ENCODE measurements around the gene NRCAM.
"Not testable (repeated sequence)": the region's sequence is repeated elsewhere in the genome, so short reads cannot be mapped to it uniquely, and the experiment has no call there.

The NRCAM gene

DNA sequence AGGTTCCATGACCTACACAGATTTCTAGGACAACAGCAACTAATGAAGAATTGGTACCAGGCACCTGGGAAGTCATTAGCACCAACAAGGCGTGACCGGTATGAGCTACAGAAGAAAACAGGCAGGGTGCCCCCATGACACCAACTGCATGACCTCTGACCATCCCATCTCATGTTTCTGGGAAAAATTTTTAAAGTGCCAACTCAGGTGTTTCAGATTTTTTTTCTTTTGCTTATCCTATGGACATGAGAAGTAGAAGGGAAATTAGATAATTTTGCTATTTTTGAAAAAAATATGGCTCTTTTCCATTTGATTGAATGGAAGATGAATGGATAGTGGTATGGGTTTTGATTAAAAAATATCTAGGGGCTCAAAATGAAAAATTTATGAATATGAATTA lies 154.8 kb downstream of the NRCAM start:
- DNase-seq = no peak

DNA sequence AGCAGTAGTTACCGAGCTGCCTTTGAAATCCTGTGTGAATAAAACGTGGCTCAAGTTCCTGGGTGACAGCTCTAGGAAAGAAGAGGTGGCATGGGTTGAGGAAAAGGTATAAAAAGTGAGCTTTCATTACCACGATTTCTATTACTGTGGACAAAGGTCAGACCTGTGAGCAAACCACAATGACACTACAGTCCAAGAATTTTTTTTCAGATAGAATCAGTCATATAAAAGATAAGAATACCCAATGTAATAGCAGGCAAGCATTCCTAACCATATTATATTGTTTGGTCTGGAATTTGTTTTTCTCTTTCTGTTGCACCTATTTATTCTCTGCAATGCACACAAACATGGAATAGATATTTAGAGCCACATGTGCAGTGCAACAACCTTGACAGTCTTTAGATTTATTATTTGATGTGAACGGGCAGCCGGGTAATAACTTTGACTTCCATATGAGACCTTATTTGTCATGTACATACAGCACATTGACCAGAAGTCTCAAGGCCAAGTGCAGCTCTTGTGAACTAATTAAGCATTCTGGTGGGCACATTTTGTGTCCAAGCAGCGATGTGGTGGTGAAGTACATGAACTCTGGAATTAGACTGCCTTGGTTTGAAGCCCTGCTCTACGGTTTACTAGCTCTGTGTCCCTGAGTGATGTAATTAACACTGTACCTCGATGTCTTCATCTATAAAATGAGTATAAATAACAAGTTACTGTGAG lies 156.8 kb downstream of the NRCAM start:
- DNase-seq = no peak

DNA sequence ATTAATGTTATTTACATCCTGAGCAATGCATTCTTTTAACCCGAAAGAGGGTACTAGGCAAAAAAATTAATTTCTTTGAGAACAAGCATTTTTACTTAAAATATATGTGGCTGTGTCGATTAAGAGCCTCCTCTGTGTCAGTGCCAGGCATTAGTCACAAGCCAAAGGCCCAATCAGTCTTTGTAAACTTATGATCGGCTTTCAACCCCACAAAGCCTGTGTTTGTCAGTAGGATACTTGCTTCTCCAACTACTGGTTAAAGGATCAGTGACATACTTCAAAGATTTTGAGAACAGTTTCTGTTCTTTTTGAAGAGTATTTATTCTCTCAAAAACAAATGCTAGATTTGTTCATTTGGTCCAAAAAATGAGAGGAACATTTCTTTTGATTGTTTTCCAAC lies 159.3 kb downstream of the NRCAM start:
- DNase-seq = no peak

DNA sequence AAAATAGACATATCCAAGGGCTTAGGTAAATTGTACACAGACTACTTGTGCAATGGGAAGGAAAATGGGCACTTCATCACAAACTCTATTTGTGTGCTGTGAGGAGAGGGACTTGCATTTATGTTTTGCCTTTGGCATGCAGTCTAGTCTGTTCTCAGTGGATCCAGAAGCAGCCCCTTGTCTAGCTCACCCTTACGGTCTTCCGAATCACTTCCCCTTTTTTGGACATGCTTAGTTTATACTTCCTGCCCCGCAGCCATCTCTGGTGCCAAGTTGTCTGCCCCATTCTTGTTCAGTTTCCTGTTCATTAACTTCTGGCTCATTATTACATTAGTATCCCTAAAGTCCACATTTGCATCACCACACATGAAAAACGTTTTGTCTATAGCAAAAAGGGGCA lies 161.6 kb downstream of the NRCAM start:
- no peak for DNase-seq

DNA sequence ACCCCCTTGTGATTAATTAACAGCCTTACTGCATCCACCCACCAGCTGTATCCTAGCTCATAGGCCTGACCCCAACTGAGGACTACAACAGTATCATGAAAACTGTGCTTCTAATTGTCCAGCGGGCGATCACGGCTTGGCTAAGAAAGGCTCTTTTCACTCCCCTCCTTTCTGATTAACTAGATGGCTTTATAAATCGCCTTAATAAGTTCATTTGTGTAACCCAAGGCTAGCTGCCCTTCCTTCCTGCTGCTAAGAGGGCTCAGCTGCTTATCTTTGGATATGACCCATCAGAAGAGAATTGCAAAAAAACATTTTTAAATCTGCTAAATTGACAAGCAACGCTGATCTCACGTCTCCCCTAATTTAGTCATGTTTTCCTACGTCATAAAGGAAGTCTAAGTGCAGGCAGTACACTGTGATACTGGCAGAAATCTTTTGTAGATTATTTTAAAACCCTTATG lies 163.1 kb downstream of the NRCAM start:
- DNase-seq = no peak

DNA sequence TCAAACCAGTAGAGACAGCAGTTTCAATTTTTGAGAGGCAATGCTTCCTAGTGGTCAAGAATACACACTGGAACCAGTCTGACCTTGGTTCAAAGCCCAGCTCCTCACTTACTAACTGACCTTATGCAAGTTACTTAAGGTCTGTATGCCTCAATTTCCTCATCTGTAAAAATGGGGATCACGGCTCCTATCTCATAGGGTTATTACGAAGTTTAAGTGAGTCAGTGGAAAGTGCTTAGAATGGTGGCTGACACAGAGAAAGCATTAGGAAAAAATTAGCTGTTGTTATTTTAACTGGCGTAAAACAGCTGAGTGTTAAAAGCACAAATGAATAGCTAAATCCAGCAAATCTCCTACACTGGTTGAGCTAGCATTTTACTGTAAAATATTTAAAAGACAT lies 163.7 kb downstream of the NRCAM start:
- DNase-seq = no peak

DNA sequence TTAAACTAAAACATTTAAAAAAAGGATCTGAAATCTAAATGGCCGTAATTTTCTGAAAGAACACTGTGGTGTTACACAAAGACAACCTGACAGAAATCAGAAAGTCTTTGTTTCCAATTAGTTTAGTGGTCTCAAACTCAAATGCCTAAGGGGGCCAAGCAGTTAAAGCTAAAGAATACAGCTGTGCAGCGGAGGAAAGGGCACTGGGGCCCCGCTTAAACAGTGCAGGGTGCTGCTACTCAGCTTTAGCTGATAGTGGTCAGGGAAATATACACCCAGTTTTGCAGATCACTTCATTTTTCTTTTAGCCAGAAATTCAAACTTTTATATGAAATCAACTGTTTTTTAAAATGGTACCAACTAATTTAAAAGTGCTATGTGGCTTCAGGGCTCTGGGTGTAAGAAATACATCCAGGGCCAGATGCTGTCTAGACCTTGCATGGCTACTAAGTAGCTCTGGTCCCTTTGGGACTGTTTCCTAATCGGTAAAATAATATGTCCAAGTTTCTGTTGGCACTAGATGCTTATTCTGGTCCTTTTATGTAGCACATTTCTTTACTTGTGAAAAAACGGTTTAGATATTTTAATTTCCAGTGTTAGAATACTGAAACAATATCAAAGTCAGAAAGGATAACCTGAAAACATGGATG lies 164.3 kb downstream of the NRCAM start:
- no peak for DNase-seq

DNA sequence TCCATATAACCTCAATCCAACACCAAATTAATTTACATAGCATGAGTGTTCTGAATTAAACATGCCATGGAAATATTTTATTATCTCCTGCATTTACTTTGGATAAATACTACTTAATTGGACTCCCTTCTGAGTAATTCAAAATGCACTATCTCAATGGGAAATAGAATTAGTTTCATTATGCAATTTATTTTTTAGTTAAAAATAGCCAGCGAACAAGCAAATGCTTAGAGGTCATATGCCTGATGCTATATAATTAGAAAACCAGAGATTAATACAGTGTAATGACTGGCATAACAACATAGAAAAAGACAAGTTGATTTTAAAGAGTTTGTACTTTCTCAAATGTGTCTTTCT lies 165.1 kb downstream of the NRCAM start:
- DNase-seq = no peak

DNA sequence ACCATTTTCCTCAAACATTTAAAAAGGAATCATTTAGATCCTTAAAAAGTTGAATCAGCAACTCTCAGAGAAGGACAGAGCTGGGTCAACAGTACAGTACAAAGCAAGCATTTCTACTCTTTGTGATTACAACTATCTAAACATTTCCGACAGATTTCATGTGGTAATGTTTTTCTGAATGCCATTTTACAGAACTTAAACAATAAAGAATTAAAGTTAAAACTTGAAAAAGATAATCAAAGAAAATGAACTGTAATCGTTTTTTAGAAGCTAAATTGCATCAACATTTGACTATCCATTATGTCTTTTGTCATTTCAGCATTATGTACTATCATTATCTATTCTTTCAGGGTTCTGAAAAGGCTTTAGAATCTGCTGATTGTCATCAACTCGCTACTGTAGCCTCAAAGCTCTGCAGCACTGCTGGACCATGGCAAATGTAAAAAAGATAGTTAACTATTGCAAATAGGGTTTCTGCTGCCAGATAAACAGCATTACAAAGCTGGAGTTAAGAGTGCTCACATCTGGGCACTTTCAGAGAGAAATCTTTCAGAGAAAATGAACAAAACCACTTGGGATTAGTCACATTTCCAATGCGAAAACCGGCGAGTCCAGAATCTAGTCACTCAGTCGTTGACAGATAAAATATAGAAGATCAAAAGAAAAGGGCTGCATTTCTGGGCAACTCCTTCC lies 165.6 kb downstream of the NRCAM start:
- no peak for DNase-seq

DNA sequence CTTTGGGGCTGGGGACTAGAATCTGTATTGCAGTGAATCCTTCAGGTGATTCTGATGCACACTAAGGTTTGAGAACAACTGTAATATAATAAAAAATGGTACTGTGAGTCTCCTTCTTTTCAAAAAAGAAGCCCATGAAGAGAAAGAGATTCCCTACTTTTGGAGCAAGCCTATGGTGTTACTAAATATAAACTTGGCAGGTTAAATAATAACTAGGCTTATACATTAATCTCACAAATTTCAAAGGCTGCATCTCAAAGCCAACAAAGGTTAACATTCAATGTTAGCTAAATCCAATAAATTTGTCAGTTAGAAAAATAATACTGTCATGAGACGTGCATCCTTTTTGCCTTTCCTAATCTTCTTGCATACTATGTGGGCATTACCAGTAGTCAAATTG lies 166.4 kb downstream of the NRCAM start:
- no peak for DNase-seq

DNA sequence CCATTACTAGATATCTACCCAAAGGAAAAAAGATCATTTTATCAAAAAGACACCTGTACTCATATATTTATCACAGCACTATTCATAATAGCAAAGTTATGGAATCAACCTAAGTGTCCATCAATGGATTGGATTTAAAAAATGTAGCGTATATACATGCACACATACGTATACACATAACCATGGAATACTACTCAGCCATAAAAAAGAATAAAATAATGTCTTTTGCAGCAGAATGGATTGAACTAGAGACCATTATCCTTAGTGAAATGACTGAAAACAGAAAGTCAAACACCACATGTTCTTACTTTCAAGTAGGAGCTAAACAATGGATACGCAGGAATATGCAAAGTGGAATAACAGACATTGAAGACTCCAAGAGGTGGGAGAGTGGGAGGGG lies 168.4 kb downstream of the NRCAM start:
- DNase-seq = no peak

DNA sequence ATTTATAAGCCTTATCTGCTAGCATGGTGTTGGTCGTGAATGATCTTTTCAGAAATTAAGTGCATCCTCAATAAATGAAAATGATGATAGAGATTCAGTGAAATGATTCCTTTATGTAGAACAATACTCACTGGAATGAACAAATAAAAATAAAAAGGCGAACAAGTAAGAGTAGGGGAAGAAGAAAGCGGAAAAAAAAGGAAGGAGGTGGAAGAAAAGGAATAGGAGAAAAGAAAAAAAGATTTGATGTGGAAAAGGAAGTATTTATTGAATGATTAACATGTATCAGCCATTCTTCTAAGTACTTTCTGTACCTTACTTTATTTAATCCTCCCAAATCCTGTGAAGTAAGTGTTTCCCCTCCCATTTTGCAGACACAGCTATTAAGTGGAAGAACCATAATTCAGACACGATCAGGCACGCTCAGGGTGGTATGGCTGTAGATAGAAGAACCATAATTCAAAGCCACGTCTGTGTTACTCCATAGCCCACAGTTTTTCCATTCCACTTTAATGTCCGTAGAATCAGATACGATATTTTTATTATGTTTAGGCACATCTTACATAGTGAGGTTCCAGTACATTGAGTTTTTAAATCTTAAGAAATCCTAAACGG lies 169.8 kb downstream of the NRCAM start:
- no peak for DNase-seq

DNA sequence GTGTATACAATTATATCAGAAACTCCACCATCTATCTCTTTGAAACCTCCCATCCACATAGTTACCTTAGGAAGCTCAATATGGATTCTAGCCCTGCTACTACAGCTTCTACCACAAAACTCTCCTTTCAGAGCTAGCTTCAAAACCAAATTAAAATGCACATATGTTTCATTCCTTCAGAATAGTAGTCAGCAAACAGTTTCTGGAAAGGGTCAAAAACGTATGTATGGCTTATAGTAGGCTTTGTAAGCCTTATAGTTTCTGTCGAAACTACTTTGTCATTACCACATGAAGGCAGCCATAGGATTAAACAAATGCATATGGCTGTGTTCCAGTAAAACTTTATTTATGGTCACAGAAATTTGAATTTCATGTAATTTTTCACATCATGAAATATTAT lies 170.5 kb downstream of the NRCAM start:
- DNase-seq = no peak

DNA sequence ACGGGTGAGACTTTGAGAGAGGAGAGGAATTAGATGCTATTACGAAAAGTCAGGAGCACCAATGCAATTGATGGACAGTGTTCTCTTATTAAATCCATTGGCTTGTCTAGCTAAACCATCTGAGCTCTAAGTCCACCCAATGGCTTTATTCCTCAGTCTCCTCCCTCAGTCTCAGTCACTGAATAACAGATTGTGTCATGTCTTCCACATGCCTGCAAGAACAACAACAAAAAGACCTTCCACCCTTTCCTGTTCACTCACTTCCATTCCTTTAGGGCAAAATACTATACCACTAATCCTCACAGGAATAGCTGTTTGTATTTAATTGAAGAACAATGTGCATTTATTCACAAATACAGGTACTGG lies 171.2 kb downstream of the NRCAM start:
- DNase-seq = no peak

DNA sequence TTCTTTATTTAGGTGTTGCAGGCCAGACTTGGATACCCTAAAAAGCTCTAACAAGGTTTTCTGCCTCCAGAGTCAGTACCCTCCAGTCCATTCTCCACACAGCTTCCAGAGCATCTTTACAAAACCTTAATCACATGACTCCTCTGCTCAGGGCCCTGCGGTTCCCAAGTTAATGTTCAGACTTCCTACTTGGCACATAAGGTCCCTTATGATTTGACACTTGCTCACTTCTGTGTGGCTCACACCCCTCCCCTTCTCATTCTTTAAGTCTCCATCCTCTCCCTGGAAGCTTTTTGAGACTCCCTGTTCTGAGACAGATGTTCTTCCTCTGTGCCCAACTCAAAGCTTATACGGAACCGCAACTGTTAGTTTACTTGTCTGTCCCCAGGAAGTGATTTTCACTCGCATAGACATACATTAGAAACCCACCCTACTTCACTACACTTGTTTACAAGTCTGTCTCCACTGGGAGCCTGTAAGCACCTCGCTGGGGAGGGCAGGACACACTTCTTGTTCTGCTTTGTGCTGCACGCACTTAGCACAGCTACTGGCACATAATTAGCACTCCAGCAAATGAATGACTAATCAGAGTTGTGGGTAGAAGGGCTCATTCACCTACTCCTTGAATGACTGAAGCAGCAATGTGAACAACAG lies 171.8 kb downstream of the NRCAM start:
- no peak for DNase-seq

DNA sequence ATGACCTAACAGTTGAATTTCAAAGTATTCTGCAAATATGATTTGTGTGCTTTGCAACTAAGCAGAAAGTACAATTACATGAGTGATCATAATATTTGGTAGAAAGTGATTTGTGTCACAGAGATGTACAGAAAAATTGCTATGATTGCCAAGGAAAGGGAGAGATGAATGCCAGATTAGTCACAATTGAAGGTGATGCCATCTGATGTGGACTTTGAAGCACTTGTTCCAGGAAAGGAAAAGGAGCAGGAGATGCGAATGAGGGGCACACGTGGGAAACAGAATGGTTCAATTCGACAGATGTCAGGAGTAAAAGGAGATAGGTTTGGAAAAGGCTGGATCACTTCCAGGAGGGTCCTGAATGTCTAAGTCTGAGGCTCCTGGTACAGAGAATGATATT lies 173.0 kb downstream of the NRCAM start:
- DNase-seq = no peak

DNA sequence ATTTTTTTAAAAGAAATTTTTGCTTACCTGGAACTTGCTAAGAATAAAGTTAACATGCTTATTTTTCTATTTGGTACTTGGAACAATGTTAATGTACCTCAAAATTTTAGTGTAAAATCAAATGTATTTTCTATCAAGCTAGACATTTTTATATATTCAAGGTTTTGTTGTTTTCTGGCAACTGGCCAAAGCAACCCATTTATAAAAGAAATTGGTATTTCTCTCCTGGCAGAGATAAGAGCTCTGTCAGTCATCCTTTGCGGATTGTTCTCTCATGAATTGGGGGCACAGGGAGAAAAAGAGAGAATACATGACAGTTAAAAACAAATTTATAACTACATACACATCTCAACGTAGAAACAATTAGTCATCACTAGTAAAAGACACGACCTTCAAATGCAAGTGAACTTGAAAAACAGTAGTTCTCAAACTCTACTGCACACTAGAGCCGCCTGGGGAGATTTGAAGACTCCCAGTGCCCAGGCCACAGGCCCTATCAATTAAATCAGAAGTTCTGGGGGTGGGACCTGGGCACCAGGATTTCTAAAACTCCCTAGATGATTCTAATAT lies 173.7 kb downstream of the NRCAM start:
- no peak for DNase-seq

DNA sequence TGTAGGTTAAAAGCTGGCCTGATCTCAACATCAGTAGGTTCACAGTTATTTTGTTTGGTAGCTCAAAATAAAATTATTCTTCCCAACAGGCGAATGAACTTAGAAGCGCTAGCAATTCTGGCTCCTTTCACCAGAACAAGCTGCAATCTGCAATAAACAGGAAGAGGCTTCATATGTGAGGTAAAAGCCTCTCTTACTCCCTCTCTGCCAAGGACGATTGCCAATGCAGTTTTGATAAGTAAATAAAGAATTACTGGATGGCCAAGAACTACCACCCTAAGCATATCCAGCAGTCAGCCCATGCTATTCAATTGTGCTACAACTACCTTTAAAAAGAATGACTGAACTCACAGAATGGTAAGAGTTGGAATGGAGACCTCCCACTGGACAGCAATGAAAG lies 176.1 kb downstream of the NRCAM start:
- DNase-seq = no peak

DNA sequence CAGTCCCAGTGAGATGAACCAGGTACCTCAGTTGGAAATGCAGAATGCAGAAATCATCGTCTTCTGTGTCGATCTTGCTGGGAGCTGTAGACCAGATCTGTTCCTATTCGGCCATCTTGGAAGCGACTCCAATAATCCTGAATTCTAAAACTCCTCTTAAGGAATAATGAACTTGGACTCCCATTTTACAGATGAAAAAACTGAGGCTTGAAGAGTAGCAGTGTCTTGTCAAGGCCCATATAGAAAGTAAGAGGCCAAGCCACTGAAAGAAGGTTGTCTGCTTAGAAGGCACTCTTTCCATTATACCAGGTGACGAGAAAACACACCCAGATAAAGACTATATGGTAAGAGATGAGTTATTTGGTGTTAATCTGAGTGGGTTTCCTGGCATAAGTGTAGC lies 177.5 kb downstream of the NRCAM start:
- no peak for DNase-seq

DNA sequence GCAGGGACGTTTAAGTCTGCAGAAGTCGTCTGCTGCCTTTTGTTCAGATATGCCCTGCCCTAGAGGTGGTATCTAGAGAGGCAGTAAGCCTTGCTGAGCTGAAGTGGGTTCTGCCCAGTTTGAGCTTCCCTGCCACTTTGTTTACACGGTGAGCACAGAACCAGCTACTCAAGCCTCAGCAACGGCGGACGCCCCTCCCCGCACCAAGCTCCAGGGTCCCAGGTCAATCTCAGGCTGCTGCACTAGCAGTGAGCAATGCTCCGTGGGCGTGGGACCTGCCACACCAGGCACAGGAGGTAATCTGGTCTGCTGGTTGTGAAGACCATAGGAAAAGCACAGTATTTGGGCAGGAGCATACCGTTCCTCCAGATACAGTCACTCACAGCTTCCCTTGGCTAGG lies 178.0 kb downstream of the NRCAM start:
- DNase-seq = no peak

DNA sequence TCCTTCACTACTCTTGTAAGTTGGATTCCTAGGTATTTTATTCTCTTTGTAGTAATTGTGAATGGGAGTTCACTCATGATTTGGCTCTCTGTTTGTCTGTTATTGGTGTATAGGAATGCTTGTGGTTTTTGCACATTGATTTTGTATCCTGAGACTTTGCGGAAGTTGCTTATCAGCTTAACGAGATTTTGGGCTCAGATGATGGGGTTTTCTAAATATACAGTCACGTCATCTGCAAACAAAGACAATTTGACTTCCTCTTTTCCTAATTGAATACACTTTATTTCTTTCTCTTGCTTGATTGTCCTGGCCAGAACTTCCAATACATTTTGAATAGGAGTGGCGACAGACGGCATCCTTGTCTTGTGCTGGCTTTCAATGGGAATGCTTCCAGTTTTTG lies 181.8 kb downstream of the NRCAM start:
- not testable (repeated sequence) for DNase-seq

DNA sequence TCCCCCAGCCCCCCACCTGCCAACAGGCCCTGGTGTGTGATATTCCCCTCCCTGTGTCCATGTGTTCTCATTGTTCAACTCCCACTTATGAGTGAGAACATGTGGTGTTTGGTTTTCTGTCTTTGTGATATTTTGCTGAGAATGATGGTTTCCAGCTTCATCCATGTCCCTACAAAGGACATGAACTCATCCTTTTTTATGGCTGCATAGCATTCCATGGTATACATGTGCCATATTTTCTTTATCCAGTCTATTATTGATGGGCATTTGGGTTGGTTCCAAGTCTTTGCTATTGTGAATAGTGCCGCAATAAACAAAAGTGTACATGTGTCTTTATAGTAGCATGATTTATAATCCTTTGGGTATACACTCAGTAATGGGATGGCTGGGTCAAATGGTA lies 183.3 kb downstream of the NRCAM start:
- not testable (repeated sequence) for DNase-seq

DNA sequence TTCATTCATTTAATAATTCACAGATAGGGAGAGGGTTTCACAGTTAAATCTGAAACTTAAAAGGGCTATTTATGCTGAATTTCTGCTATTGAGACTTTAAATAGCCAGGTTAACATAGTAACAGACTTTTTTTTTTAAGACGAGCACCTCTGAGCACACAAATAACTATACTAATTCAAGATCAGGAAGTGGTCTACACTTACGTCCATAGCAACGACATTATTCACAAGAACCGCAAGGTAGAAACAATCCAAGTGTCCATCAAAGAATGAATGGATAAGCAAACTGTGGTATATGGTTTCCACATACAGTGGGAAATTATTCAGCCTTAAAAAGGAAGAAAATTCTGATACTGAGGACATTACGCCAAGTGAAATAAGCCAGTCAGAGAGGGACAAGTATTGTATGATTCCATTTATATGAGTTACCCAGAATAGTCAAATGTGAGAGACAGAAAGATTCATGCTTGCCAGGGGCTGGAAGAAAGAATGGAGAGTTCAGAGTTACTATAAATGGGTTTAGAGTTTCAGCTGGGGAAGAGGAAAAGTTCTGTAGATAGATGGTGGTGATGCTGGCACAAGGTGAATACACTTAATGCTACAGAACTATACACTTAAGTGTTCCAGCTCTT lies 185.7 kb downstream of the NRCAM start:
- no peak for DNase-seq

All from activated naive CD4-positive, alpha-beta T cell treated with Interleukin-2 at 50 U/mL for 16 hours (primary cell).